ENCODE results near the gene PHLDB1.
A peak's percentile ranks its signal among the peaks of the same experiment; 100 is the strongest.

The PHLDB1 gene

DNA sequence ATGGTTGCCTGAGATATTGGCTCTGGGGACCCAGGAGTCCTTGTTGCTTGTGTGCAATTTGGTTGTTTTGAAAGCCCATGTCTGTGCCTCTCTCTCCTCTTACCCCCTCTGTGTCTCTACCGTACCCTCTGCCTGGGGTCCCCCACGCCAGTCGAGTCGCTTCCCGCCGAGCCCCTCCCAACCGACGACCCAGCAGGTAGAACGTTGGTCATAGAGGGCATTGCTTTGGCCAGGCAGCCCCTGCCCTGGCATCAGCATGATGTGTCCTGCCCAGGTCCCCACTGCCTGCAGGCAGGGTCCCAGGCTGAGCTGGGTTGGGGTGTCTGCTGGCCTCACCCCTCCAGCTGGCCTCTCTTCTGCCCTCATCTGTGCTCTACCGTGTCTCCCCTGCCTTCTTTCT lies 37.1 kb downstream of the PHLDB1 start:
- H3K36me3 ChIP-seq (ENCODE audit: control insufficient read depth in 1 of 2, insufficient read depth in 2 of 2, low read length in 2 of 2) = peaks cover 61 to 71% of the 10 kb centered on the region in 2 experiments
- H3K79me2 ChIP-seq (ENCODE audit: control insufficient read depth, insufficient read depth, low read length, poor library complexity) = no peaks in the 10 kb centered on the region
- no peak overlapping the region for H3K27ac ChIP-seq (ENCODE audit: low read depth, low read length)
- H2BK120ac ChIP-seq (ENCODE audit: insufficient read depth, low read length, poor library complexity) = no peak overlapping the region
- no peak overlapping the region for H3K14ac ChIP-seq (ENCODE audit: low read length)
- H3K18ac ChIP-seq (ENCODE audit: low read length) = no peak overlapping the region
- no peaks in the 10 kb centered on the region for H3K4me1 ChIP-seq (ENCODE audit: control insufficient read depth in 1 of 2, insufficient read depth in 2 of 2, low read length in 2 of 2)
- H2BK5ac ChIP-seq (ENCODE audit: low read depth, low read length, poor library complexity) = no peak overlapping the region
- no peaks in the 10 kb centered on the region for H3K79me1 ChIP-seq (ENCODE audit: low read length)
- H3K23ac ChIP-seq (ENCODE audit: low read length) = no peak overlapping the region
- no peak overlapping the region for H3K9ac ChIP-seq (ENCODE audit: low read length)
- no peak overlapping the region for H2BK12ac ChIP-seq (ENCODE audit: low read length)
- no peak for DNase-seq
- no peak overlapping the region for H3K4me2 ChIP-seq (ENCODE audit: low read length)
- H3K4me3 ChIP-seq (ENCODE audit: low read depth, low read length) = no peak overlapping the region
- H3K27me3 ChIP-seq (ENCODE audit: insufficient read depth, low read length) = no peaks in the 10 kb centered on the region
- H4K91ac ChIP-seq (ENCODE audit: low read depth, low read length) = no peak overlapping the region
- no peak overlapping the region for H4K12ac ChIP-seq (ENCODE audit: low read depth, low read length)
- no peak overlapping the region for H2AFZ ChIP-seq (ENCODE audit: insufficient read depth, low read length, poor library complexity)
- no peak overlapping the region for H3K4ac ChIP-seq (ENCODE audit: low read depth, low read length)
- no CpG with 5 or more reads among the region's 10 CpGs for WGBS (ENCODE audit: extremely low coverage, insufficient coverage, insufficient read length)
- H2AK5ac ChIP-seq (ENCODE audit: low read length) = no peak overlapping the region
- no peak overlapping the region for H4K8ac ChIP-seq (ENCODE audit: low read depth, low read length)
- no peaks in the 10 kb centered on the region for H3K9me3 ChIP-seq (ENCODE audit: insufficient read depth, low read depth, low read length)

DNA sequence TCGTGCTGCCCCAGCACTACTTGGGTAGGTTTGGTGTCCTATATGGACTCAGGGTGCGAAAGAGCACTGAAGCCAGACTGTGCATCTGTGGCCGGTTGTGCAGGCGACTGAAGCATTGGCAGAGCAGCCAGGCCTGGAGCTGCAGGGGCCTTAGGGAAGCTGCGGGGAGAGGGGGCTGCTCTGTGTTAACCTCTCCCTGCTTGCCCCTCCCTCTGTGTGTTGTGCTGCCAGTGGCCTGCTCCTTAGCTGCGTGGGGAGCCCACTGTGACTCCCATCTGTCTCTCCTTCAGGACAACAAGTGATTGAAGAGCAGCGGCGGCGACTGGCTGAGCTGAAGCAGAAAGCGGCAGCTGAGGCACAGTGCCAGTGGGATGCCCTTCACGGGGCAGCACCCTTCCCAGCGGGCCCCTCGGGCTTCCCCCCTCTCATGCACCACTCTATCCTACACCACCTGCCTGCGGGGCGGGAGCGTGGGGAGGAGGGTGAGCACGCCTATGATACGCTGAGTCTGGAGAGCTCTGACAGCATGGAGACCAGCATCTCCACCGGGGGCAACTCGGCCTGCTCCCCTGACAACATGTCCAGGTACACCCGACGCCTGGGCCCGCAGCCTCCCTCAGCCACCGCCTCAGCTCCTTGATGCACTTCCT lies 37.8 kb downstream of the PHLDB1 start:
- no peak overlapping the region for H4K91ac ChIP-seq (ENCODE audit: low read depth, low read length)
- H3K79me2 ChIP-seq (ENCODE audit: control insufficient read depth, insufficient read depth, low read length, poor library complexity) = no peaks in the 10 kb centered on the region
- H2BK12ac ChIP-seq (ENCODE audit: low read length) = no peak overlapping the region
- H3K79me1 ChIP-seq (ENCODE audit: low read length) = no peaks in the 10 kb centered on the region
- H3K4me1 ChIP-seq (ENCODE audit: control insufficient read depth in 1 of 2, insufficient read depth in 2 of 2, low read length in 2 of 2) = no peaks in the 10 kb centered on the region
- no peak overlapping the region for H2BK5ac ChIP-seq (ENCODE audit: low read depth, low read length, poor library complexity)
- H3K9me3 ChIP-seq (ENCODE audit: insufficient read depth, low read depth, low read length) = no peaks in the 10 kb centered on the region
- peaks cover 66 to 73% of the 10 kb centered on the region in 2 experiments for H3K36me3 ChIP-seq (ENCODE audit: control insufficient read depth in 1 of 2, insufficient read depth in 2 of 2, low read length in 2 of 2)
- no peak overlapping the region for H3K4me3 ChIP-seq (ENCODE audit: low read depth, low read length)
- H2AFZ ChIP-seq (ENCODE audit: insufficient read depth, low read length, poor library complexity) = no peak overlapping the region
- H4K8ac ChIP-seq (ENCODE audit: low read depth, low read length) = no peak overlapping the region
- DNase-seq = no peak
- no peaks in the 10 kb centered on the region for H3K27me3 ChIP-seq (ENCODE audit: insufficient read depth, low read length)
- no peak overlapping the region for H3K18ac ChIP-seq (ENCODE audit: low read length)
- H3K23ac ChIP-seq (ENCODE audit: low read length) = no peak overlapping the region
- no peak overlapping the region for H4K12ac ChIP-seq (ENCODE audit: low read depth, low read length)
- no peak overlapping the region for H3K4me2 ChIP-seq (ENCODE audit: low read length)
- H2BK120ac ChIP-seq (ENCODE audit: insufficient read depth, low read length, poor library complexity) = no peak overlapping the region
- no peak overlapping the region for H2AK5ac ChIP-seq (ENCODE audit: low read length)
- no peak overlapping the region for H3K14ac ChIP-seq (ENCODE audit: low read length)
- H3K27ac ChIP-seq (ENCODE audit: low read depth, low read length) = no peak overlapping the region
- WGBS (ENCODE audit: extremely low coverage, insufficient coverage, insufficient read length) = no CpG with 5 or more reads among the region's 24 CpGs
- no peak overlapping the region for H3K4ac ChIP-seq (ENCODE audit: low read depth, low read length)
- no peak overlapping the region for H3K9ac ChIP-seq (ENCODE audit: low read length)

DNA sequence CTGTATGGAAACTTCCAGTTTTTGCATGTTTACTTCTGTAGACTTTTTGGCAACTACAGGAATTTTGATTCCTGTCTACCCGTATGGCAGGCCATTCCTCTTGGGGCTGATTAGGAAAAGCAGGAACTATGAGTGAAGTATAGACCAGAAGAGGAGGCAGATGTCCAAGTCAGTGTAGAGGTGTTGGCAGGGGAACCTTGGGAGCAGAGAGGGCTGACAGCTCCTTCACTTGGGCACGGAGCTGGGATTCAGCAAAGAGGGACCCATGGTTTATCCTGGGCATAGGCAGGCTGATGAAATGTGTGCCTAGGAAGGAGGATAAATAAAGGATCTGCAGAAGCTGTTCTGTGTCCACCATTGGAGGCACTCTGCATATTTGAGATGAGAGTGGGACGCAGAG lies 39.0 kb downstream of the PHLDB1 start:
- Histone ChIP-seq H2AFZ (ENCODE audit: insufficient read depth, low read length, poor library complexity) (no peak overlapping the region), H3K4ac (ENCODE audit: low read depth, low read length) (no peak overlapping the region), H2BK12ac (ENCODE audit: low read length) (no peak overlapping the region), H3K79me2 (ENCODE audit: control insufficient read depth, insufficient read depth, low read length, poor library complexity) (no peaks in the 10 kb centered on the region), H4K8ac (ENCODE audit: low read depth, low read length) (no peak overlapping the region), H3K9ac (ENCODE audit: low read length) (no peak overlapping the region), H3K18ac (ENCODE audit: low read length) (no peak overlapping the region), H2BK120ac (ENCODE audit: insufficient read depth, low read length, poor library complexity) (no peak overlapping the region), H3K27me3 (ENCODE audit: insufficient read depth, low read length) (no peaks in the 10 kb centered on the region), H3K4me3 (ENCODE audit: low read depth, low read length) (no peak overlapping the region), H3K79me1 (ENCODE audit: low read length) (no peaks in the 10 kb centered on the region), H2BK5ac (ENCODE audit: low read depth, low read length, poor library complexity) (no peak overlapping the region), H3K27ac (ENCODE audit: low read depth, low read length) (no peak overlapping the region), H4K91ac (ENCODE audit: low read depth, low read length) (no peak overlapping the region), H4K12ac (ENCODE audit: low read depth, low read length) (no peak overlapping the region), H3K9me3 (ENCODE audit: insufficient read depth, low read depth, low read length) (no peaks in the 10 kb centered on the region), H3K23ac (ENCODE audit: low read length) (no peak overlapping the region), H3K14ac (ENCODE audit: low read length) (no peak overlapping the region), H3K4me1 (ENCODE audit: control insufficient read depth in 1 of 2, insufficient read depth in 2 of 2, low read length in 2 of 2) (no peaks in the 10 kb centered on the region), H3K36me3 (ENCODE audit: control insufficient read depth in 1 of 2, insufficient read depth in 2 of 2, low read length in 2 of 2) (peaks cover 67 to 75% of the 10 kb centered on the region in 2 experiments), H2AK5ac (ENCODE audit: low read length) (no peak overlapping the region), H3K4me2 (ENCODE audit: low read length) (no peak overlapping the region)
- no CpG with 5 or more reads among the region's 3 CpGs for WGBS (ENCODE audit: extremely low coverage, insufficient coverage, insufficient read length)
- DNase-seq = peak in 1 of 2 donors; percentile 40

DNA sequence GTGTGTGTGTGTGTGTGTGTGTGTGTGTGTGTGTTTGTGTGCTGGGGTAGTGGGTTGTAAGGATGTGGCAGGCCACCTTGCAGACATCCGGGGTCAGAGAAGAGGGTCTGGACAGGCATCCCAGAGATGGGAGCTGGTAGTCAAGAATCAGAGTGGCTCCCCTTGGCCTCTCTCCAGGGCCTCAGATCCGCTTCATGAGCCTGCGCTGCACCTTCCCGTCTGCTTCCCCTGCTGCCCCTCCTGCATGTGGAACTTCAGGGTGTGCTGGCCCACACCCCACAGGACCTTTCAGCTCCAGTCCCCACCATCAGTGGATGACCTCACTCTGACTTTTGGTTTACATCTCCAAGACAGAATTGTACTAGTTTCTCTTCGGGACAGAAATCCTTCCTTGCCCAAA lies 40.9 kb downstream of the PHLDB1 start:
- Histone ChIP-seq H3K9ac (ENCODE audit: low read length) (no peak overlapping the region), H3K79me1 (ENCODE audit: low read length) (no peaks in the 10 kb centered on the region), H3K79me2 (ENCODE audit: control insufficient read depth, insufficient read depth, low read length, poor library complexity) (no peaks in the 10 kb centered on the region)

More for the DNA sequence above, 40.9 kb downstream of the PHLDB1 start:
- H3K9me3 ChIP-seq (ENCODE audit: insufficient read depth, low read depth, low read length) = peaks cover 2% of the 10 kb centered on the region
- H3K4me2 ChIP-seq (ENCODE audit: low read length) = no peak overlapping the region
- H2BK120ac ChIP-seq (ENCODE audit: insufficient read depth, low read length, poor library complexity) = no peak overlapping the region
- no peaks in the 10 kb centered on the region for H3K27me3 ChIP-seq (ENCODE audit: insufficient read depth, low read length)
- no CpG with 5 or more reads among the region's 5 CpGs for WGBS (ENCODE audit: extremely low coverage, insufficient coverage, insufficient read length)
- no peaks in the 10 kb centered on the region for H3K4me1 ChIP-seq (ENCODE audit: control insufficient read depth in 1 of 2, insufficient read depth in 2 of 2, low read length in 2 of 2)
- H2BK5ac ChIP-seq (ENCODE audit: low read depth, low read length, poor library complexity) = no peak overlapping the region
- no peak overlapping the region for H2BK12ac ChIP-seq (ENCODE audit: low read length)
- no peak overlapping the region for H3K4ac ChIP-seq (ENCODE audit: low read depth, low read length)
- no peak overlapping the region for H3K23ac ChIP-seq (ENCODE audit: low read length)
- H2AFZ ChIP-seq (ENCODE audit: insufficient read depth, low read length, poor library complexity) = no peak overlapping the region
- H4K91ac ChIP-seq (ENCODE audit: low read depth, low read length) = no peak overlapping the region
- no peak overlapping the region for H3K18ac ChIP-seq (ENCODE audit: low read length)
- peaks cover 65 to 75% of the 10 kb centered on the region in 2 experiments for H3K36me3 ChIP-seq (ENCODE audit: control insufficient read depth in 1 of 2, insufficient read depth in 2 of 2, low read length in 2 of 2)
- H4K8ac ChIP-seq (ENCODE audit: low read depth, low read length) = no peak overlapping the region
- H3K27ac ChIP-seq (ENCODE audit: low read depth, low read length) = no peak overlapping the region
- no peak overlapping the region for H3K4me3 ChIP-seq (ENCODE audit: low read depth, low read length)
- no peak overlapping the region for H4K12ac ChIP-seq (ENCODE audit: low read depth, low read length)
- H2AK5ac ChIP-seq (ENCODE audit: low read length) = no peak overlapping the region
- DNase-seq = no peak
- no peak overlapping the region for H3K14ac ChIP-seq (ENCODE audit: low read length)
